RWPE2 (cell line): Measurements from ENCODE around the gene BEND7.

Experiments used
- ATAC-seq: fragments of 200-7000 bp; cut with Tn5 transposase; 3 replicates; pipeline ENCODE4 v1.9.1; 2021; ENCODE audit warnings: low read depth
- DNase-seq: peaks from one replicate; pipeline ENCODE4 v3.0.0-alpha.2; 2020; ENCODE audit warnings: low spot score
- H3K27ac ChIP-seq: fragments of 450-650 bp; 2 replicates; pipeline ENCODE4 v1.5.1; 2017; ENCODE audit warnings: mild to moderate bottlenecking; ENCODE audit not compliant: poor library complexity, severe bottlenecking
- H3K27me3 ChIP-seq: fragments of 250-450 bp; sonication (Bioruptor Pico); 2 replicates; pipeline ENCODE4 v1.5.1; 2021; ENCODE audit warnings: mild to moderate bottlenecking, moderate library complexity; ENCODE audit not compliant: insufficient read depth, poor library complexity, severe bottlenecking
- H3K36me3 ChIP-seq: fragments of 250-450 bp; sonication (Bioruptor Pico); 2 replicates; pipeline ENCODE4 v1.5.1; 2020; ENCODE audit warnings: low read depth, mild to moderate bottlenecking, moderate library complexity
- H3K4me1 ChIP-seq: fragments of 250-450 bp; sonication (Bioruptor Pico); 2 replicates; pipeline ENCODE4 v1.5.1; 2021; ENCODE audit warnings: mild to moderate bottlenecking, moderate library complexity; ENCODE audit not compliant: insufficient read depth, poor library complexity, severe bottlenecking
- H3K4me3 ChIP-seq: fragments of 250-450 bp; sonication (Bioruptor Pico); 2 replicates; pipeline ENCODE4 v1.5.1; 2021; ENCODE audit warnings: mild to moderate bottlenecking, moderate library complexity; ENCODE audit not compliant: severe bottlenecking
- H3K9me3 ChIP-seq: fragments of 250-450 bp; sonication (Bioruptor Pico); 2 replicates; pipeline ENCODE4 v1.5.1; 2021; ENCODE audit warnings: mild to moderate bottlenecking, moderate library complexity; ENCODE audit not compliant: severe bottlenecking
- CTCF ChIP-seq: fragments of 450-650 bp; IDR thresholded peaks from one replicate; pipeline ENCODE4 v1.5.1; 2017; ENCODE audit warnings: mild to moderate bottlenecking, moderate library complexity; ENCODE audit not compliant: poor library complexity, severe bottlenecking

The BEND7 gene

GRCh38 chr10:13458687-13459012 lies 70.2 kb downstream of the BEND7 start:
- DNase-seq (no peak), ATAC-seq (no peak)
- H3K27ac ChIP-seq = no peak overlapping the region
- H3K4me1 ChIP-seq = no peaks in the 10 kb centered on the region
- no peaks in the 10 kb centered on the region for H3K36me3 ChIP-seq
- no peak for TF ChIP-seq CTCF
- H3K27me3 ChIP-seq = no peaks in the 10 kb centered on the region
- H3K9me3 ChIP-seq = peaks cover 2% of the 10 kb centered on the region
- no peak overlapping the region for H3K4me3 ChIP-seq

- no peak overlapping the region for H3K27ac ChIP-seq
- no peak overlapping the region for H3K4me3 ChIP-seq
- H3K27me3 ChIP-seq = no peaks in the 10 kb centered on the region
- ATAC-seq = no peak
- H3K36me3 ChIP-seq = no peaks in the 10 kb centered on the region
- peaks cover 2% of the 10 kb centered on the region for H3K9me3 ChIP-seq
- no peak for TF ChIP-seq CTCF
- DNase-seq = no peak
- H3K4me1 ChIP-seq = no peaks in the 10 kb centered on the region
These were observed 70.7 kb downstream of the BEND7 start for GRCh38 chr10:13457958-13458686.

- no peak for DNase-seq
- no peak overlapping the region for H3K27ac ChIP-seq
- H3K4me1 ChIP-seq = peaks cover 15% of the 10 kb centered on the region
- ATAC-seq = no peak
- H3K4me3 ChIP-seq = no peak overlapping the region
- H3K36me3 ChIP-seq = no peaks in the 10 kb centered on the region
- H3K27me3 ChIP-seq = no peaks in the 10 kb centered on the region
- TF ChIP-seq CTCF = no peak
- no peaks in the 10 kb centered on the region for H3K9me3 ChIP-seq
These were observed 74.9 kb downstream of the BEND7 start for GRCh38 chr10:13453896-13454295.

GRCh38 chr10:13450069-13450468 lies 78.7 kb downstream of the BEND7 start:
- Histone ChIP-seq H3K27me3 (no peaks in the 10 kb centered on the region), H3K9me3 (no peaks in the 10 kb centered on the region), H3K4me3 (no peak overlapping the region), H3K27ac (peak overlapping the region; percentile 8), H3K36me3 (no peaks in the 10 kb centered on the region), H3K4me1 (peaks cover 15% of the 10 kb centered on the region)
- no peak for TF ChIP-seq CTCF
- ATAC-seq (peak; percentile 85), DNase-seq (no peak)

- Histone ChIP-seq H3K9me3 (no peaks in the 10 kb centered on the region), H3K27ac (peak overlapping the region; percentile 8), H3K27me3 (no peaks in the 10 kb centered on the region), H3K4me3 (no peak overlapping the region), H3K36me3 (no peaks in the 10 kb centered on the region), H3K4me1 (peaks cover 15% of the 10 kb centered on the region)
- TF ChIP-seq CTCF = no peak
- peak; percentile 72 for ATAC-seq
- DNase-seq = no peak
These were observed 79.5 kb downstream of the BEND7 start for GRCh38 chr10:13449296-13449695.
